NCI-H2171 (cell line): Measurements from ENCODE around the gene ITGAV.
A peak's percentile ranks its signal among the peaks of the same experiment; 100 is the strongest.

Experiments
- DNase-seq: peaks from one replicate; lab custom pipeline; 2025; lab: John Stamatoyannopoulos, UW

The ITGAV gene

DNA sequence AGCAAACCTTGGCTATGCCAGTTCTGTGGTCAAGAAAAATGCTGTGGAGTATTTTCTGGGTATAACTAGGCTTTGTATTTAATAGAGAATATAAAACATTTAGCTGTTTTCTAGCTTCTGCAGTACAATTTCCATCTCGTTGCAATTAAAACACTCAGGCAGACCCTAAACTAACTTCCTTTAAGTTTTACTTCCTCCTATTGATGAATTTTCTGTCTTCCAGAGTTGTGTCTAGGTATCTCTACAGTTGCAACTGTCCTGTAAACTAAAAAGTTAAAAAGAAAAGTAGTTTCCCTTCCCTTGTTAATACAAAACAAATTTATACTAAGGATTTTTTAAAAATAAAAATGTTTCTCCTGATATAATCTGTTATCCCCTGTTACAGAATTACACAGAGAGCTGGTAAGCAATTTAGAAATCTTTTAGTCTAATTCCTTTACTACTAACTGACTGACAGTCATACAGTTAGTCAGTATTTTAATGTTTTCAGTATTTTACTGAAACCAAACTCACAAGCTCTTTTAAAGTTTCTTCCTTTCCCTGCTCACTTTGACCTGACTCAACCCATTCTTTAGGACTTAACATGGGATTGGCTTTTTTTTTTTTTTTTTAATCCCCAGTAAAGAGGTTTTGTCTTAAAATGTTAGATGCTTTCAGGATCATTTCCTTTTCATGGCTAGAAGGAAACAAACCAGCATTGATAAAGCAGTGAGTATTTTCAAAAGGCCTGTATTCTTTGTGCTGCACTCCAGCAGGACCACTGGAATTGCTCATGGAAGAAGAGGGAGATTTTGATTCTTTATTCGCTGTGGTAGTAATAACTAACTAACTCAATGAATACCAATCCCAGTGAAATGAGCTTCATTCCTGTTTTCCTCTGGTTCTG is 22.9 kb downstream of the ITGAV start:
- DNase-seq, result no peak

- DNase-seq, result no peak
These were observed 24.5 kb downstream of the ITGAV start for GRCh38 chr2:186614373-186614772.

GRCh38 chr2:186617148-186617547 is 27.3 kb downstream of the ITGAV start:
- no peak for DNase-seq

- no peak for DNase-seq
These were observed 27.9 kb downstream of the ITGAV start for GRCh38 chr2:186617771-186618170.

DNA sequence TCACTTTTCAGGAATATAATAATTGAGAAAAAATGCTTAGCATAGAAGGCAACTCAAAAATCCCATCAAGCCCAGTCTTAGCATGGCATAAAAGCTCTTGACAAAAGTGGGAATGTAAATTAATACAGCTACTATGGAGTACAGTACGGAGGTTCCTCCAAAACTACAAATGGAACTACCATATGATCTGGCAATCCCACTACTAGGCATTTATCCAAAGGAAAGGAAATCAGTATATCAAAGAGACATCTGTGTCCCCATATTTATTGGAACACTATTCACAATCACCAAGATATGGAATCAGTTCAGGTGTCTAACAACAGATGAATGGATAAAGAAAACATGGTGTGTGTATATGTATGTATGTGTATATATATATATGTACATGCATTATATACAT is 28.8 kb downstream of the ITGAV start:
- no peak for DNase-seq

- no peak for DNase-seq
These were observed 33.2 kb downstream of the ITGAV start for GRCh38 chr2:186623084-186623483.

DNA sequence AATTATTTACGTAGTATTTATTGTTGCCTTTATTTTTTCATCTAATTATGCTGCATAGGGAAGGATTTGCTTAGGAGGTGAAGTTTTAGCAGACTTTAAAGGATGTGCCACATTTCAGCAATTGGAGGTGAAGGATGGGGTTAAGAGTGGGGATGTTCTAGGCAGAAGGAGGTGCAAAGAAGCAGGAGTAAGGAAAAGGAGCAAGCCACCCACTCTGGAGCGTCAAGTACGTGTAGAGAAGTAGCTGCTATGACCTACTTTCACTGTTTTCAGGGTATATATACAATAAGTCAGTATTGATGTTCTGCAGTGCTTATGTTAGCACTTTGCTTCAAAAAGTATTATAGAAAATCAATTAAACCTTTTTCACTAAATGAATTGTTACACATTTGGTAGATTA is 34.4 kb downstream of the ITGAV start:
- DNase-seq, result no peak

DNA sequence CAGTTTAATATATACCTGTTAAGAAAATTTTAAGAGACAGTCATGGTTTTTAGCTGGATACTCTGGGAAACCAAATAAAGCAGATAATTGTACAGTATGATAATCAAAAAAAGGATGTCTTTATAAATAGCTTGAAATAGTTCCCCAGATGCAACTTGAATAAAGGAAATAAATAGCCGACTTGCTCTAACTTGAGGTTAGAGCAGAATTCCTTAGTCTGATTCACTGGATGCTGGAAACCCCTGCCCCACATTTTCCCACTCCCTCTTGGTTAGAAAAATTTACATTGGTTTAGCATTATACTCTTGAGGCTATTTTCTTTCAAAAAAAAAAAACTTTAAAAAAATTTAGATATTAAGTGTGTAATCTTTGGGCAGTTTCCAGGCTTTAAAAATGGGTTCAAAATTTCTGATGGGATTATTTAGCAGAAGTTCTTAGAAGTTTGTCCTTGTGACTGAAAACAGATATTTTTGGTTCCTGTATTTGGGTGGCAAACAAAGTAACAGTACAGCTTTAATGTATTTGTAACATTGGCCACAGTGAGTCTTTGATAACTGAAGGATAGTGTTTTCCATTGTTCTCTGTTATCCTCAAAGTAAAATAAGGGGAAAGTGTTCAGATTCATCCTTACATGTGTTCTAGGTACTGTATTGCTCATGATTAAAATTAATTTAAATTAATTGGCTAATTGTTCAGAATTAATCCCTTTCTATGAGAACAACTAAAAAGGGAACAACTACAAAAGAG is 39.6 kb downstream of the ITGAV start:
- DNase-seq, result no peak

DNA sequence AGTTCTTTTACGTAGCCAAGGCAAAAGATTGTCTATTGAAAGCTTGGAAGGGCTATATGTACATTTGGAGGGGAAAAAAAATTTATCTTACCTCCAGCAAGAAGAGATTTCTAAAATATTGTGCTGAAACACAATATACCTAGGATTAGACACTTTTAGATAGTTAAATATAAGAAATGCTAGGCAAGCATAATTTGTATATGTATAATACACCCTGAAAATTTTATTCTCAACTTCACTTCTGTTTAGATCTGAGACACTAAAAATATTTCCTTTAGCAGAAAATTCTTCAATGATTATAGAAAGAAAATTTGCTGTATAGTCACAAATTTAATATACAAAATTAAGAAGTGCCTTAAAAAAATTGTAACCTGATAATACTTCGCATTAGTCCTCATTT is 42.6 kb downstream of the ITGAV start:
- DNase-seq, result no peak

- DNase-seq, result no peak
These were observed 44.8 kb downstream of the ITGAV start for GRCh38 chr2:186634701-186635100.

- no peak for DNase-seq
These were observed 47.1 kb downstream of the ITGAV start for GRCh38 chr2:186636800-186637496.

- DNase-seq, result no peak
These were observed 47.6 kb downstream of the ITGAV start for GRCh38 chr2:186637497-186637800.

GRCh38 chr2:186639939-186640338 is 50.1 kb downstream of the ITGAV start:
- no peak for DNase-seq

DNA sequence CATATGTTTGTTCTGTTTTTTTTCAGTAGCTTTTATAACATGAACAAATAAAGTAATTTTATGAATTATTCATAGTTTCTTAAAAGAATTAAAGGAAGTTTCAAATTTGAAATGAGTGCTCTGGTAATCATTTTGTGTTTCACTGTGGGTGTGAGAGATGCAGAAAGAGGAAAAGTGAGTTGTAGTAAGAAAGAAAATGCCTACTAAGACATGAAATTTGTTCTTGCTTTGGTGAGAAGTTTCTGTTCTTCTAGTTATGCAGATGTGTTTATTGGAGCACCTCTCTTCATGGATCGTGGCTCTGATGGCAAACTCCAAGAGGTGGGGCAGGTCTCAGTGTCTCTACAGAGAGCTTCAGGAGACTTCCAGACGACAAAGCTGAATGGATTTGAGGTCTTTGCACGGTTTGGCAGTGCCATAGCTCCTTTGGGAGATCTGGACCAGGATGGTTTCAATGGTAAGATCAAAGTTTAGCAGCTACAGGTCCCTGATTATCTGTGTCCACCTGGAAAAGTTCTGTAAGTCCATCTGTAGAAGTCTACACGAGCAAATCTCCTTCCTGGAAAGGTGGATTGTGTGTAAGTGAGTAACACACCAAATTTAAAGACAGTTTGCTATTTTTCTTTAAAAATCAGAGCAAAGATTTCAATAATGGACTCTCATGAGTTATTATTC is 51.4 kb downstream of the ITGAV start:
- no peak for DNase-seq

DNA sequence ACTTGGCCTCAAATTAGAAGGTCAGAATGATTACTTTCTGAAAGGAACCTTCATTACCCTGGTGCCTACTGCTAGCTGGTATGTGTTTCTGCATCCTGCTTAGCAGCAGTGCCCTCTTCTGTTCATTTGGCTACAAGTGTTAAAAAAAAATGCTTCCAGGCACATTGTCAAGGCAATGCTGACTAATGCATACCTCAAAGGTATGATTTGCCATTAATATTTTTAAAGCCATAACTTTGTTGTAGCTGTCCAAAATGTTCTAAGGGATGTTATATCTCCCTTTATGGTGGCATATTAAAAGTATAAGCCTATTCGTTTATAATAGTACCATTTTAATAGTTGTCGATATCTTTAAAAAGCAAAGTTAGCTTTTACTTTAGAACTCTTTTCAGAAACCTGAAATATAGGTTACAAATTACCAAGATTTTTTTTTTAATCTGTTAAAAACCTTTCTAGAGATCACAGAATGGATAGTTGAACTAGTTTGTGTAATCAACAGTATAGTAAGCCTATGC is 52.0 kb downstream of the ITGAV start:
- DNase-seq, result peak; percentile 18

DNA sequence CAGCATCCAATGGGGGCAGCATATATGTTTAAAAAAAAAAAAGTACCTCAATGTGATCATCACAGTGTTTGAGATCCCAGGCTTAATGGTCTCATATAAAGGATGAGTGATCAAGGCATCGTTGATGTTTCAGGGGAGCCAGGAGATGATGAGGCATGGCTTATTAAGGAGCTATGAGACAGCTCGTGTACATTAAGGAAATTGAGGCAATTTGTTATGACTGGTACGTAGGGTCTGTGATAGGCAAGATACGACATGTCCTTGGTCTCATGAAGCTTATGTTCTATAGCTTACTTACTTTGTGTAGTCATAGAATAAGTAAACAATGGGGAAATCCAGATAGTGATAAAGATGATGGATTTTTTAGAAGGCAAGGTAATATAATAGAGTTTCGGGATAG is 54.9 kb downstream of the ITGAV start:
- no peak for DNase-seq

DNA sequence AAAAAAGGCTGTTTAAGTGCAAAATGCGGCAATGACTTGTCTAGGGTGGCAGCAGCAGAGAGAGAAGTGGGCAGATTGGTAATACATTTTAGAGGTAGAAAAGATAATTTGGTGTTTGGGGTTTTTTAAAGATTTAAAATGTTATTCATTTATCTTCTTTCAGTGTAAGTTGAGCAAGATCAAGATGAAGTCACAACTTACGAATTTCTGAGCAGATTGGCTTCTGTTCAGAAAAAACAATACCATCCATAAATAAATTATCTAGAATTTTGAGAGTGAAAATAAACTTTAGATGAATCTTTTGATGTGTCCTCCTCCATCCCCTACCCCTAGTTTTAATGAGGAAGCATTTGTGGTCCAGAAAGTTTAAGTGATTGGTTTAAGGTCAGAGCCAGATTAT is 56.1 kb downstream of the ITGAV start:
- DNase-seq, result no peak

GRCh38 chr2:186648130-186648529 is 58.3 kb downstream of the ITGAV start:
- DNase-seq, result no peak

DNA sequence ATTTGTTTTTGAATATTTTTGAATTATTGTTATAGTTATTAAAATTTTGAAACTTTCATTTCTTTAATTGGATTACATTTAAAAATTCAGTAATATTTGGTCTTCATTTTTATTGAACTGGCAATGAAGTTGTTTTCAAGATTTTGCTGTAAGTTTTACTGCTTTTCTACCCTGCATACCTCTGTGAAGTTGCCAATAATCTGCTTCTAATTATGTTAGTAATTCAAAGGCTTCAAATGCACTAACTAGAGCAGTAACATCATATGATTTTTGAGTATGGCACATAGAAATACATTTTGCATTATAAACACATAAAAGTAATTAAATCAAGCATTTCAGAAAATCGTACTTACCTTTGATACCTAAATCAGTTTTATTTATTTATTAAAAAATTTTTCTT is 63.7 kb downstream of the ITGAV start:
- DNase-seq, result no peak

DNA sequence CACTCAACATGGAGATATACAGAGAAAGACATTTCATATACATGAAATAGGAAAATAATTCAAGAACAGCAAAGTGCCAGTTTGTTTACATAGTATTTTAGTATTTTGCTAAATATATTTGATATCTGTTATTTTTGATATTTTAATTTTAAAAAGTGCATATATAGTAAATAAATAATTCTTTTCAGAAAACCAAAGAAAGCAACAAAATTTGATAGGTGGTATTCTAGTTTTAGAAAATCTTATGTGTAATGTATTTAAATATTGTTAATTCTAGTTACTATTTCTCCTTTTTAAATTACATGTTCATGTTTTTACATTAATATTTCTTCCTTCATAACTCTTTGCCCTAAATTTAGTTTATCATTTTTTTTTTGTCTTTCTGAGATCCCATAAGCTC is 69.5 kb downstream of the ITGAV start:
- DNase-seq, result no peak

- no peak for DNase-seq
These were observed 74.7 kb downstream of the ITGAV start for GRCh38 chr2:186664385-186665043.

GRCh38 chr2:186669146-186669545 is 79.3 kb downstream of the ITGAV start:
- DNase-seq, result no peak
